Measurements from ENCODE around the gene ETV6.

ETV6 gene

GRCh38 chr12:11782914-11783420 is 133.5 kb downstream of the ETV6 start:
- DNase-seq = no peak

GRCh38 chr12:11785712-11786111 is 136.2 kb downstream of the ETV6 start:
- no peak for DNase-seq

GRCh38 chr12:11786638-11787365 is 137.3 kb downstream of the ETV6 start:
- DNase-seq = no peak

GRCh38 chr12:11787437-11787836 is 138.0 kb downstream of the ETV6 start:
- no peak for DNase-seq

- no peak for DNase-seq
Observed at GRCh38 chr12:11787933-11788849, 138.7 kb downstream of the ETV6 start.

- no peak for DNase-seq
Observed at GRCh38 chr12:11793921-11794710, 144.6 kb downstream of the ETV6 start.

GRCh38 chr12:11794751-11795150 is 145.3 kb downstream of the ETV6 start:
- DNase-seq = no peak

- DNase-seq = no peak
Observed at GRCh38 chr12:11795192-11795912, 145.9 kb downstream of the ETV6 start.

GRCh38 chr12:11795913-11796459 is 146.5 kb downstream of the ETV6 start:
- DNase-seq = no peak

GRCh38 chr12:11797317-11797913 is 147.9 kb downstream of the ETV6 start:
- no peak for DNase-seq

- DNase-seq = no peak
Observed at GRCh38 chr12:11798006-11798708, 148.7 kb downstream of the ETV6 start.

GRCh38 chr12:11798856-11799501 is 149.5 kb downstream of the ETV6 start:
- DNase-seq = no peak

- DNase-seq = no peak
Observed at GRCh38 chr12:11799502-11799873, 150.0 kb downstream of the ETV6 start.

GRCh38 chr12:11801643-11802042 is 152.2 kb downstream of the ETV6 start:
- DNase-seq = no peak

- DNase-seq = no peak
Observed at GRCh38 chr12:11804130-11804529, 154.7 kb downstream of the ETV6 start.

- DNase-seq = no peak
Observed at GRCh38 chr12:11805043-11805442, 155.6 kb downstream of the ETV6 start.

GRCh38 chr12:11805680-11806079 is 156.2 kb downstream of the ETV6 start:
- DNase-seq = no peak

GRCh38 chr12:11807458-11807857 is 158.0 kb downstream of the ETV6 start:
- DNase-seq = no peak

- no peak for DNase-seq
Observed at GRCh38 chr12:11808931-11809330, 159.5 kb downstream of the ETV6 start.

- no peak for DNase-seq
Observed at GRCh38 chr12:11810206-11810545, 160.7 kb downstream of the ETV6 start.

- no peak for DNase-seq
Observed at GRCh38 chr12:11811008-11811407, 161.5 kb downstream of the ETV6 start.

All from stimulated activated naive CD4-positive, alpha-beta T cell treated with Interleukin-2 at 50 U/mL for 16 hours (primary cell).